ENCODE measurements around the gene SLC45A3. TPM values are rescaled to one million over a fixed set of nuclear protein-coding genes. Genes with fewer than 3 reads are reported as not detected.

Gene SLC45A3
- total RNA-seq, 4 donors from 2014 or later, result 0.84 to 1.3 (median 1.1) TPM

GRCh38 chr1:205719015-205719414, 38.7 kb upstream of the SLC45A3 start:
- H3K9me3 ChIP-seq, result no peaks in the 10 kb centered on the region
- no peaks in the 10 kb centered on the region for H3K27me3 ChIP-seq
- peaks cover 0 to 4% (median 0%) of the 10 kb centered on the region in 3 donors for H3K4me1 ChIP-seq
- no peak overlapping the region for H3K4me3 ChIP-seq
- 61 to 66% methylated on average over 3 of the region's 3 CpGs for WGBS, 2 donors (ENCODE audit: low coverage in 1 of 2)
- H3K36me3 ChIP-seq, result peaks cover 16 to 93% of the 10 kb centered on the region in 2 donors
- no peak overlapping the region for H3K27ac ChIP-seq
- no peak for ATAC-seq
- TF ChIP-seq POLR2AphosphoS5 (IDR thresholded peaks at IDR 0.05), result no peak
- TF ChIP-seq EP300 (IDR thresholded peaks at IDR 0.05), result no peak
- TF ChIP-seq CTCF (IDR thresholded peaks at IDR 0.05), result no peak
- no peak for TF ChIP-seq POLR2A (IDR thresholded peaks at IDR 0.05)

GRCh38 chr1:205716371-205717132, 36.2 kb upstream of the SLC45A3 start:
- WGBS, 2 donors (ENCODE audit: low coverage in 1 of 2), result 83 to 87% methylated on average over 7 of the region's 7 CpGs
- no peaks in the 10 kb centered on the region for H3K9me3 ChIP-seq
- no peaks in the 10 kb centered on the region for H3K27me3 ChIP-seq
- no peak for ATAC-seq
- H3K4me1 ChIP-seq, result peaks cover 0 to 19% (median 0%) of the 10 kb centered on the region in 3 donors
- TF ChIP-seq POLR2AphosphoS5 (IDR thresholded peaks at IDR 0.05) (no peak), CTCF (IDR thresholded peaks at IDR 0.05) (no peak), POLR2A (IDR thresholded peaks at IDR 0.05) (no peak), EP300 (IDR thresholded peaks at IDR 0.05) (no peak)
- H3K36me3 ChIP-seq, result peaks cover 16 to 68% of the 10 kb centered on the region in 2 donors
- no peak overlapping the region for H3K4me3 ChIP-seq
- no peak overlapping the region for H3K27ac ChIP-seq

GRCh38 chr1:205715628-205716027, 35.3 kb upstream of the SLC45A3 start:
- Histone ChIP-seq H3K36me3 (peaks cover 16 to 59% of the 10 kb centered on the region in 2 donors), H3K9me3 (no peaks in the 10 kb centered on the region), H3K4me1 (peaks cover 0 to 25% (median 4%) of the 10 kb centered on the region in 3 donors), H3K4me3 (no peak overlapping the region), H3K27ac (no peak overlapping the region), H3K27me3 (no peaks in the 10 kb centered on the region)
- WGBS, 2 donors (ENCODE audit: low coverage in 1 of 2), result 57 to 63% methylated on average over 3 to 5 of the region's 5 CpGs
- TF ChIP-seq CTCF (IDR thresholded peaks at IDR 0.05), result no peak
- ATAC-seq, result no peak

- Histone ChIP-seq H3K36me3 (peaks cover 12 to 51% of the 10 kb centered on the region in 2 donors), H3K9me3 (no peaks in the 10 kb centered on the region), H3K4me3 (no peak overlapping the region), H3K27ac (peak overlapping the region in 1 of 4 donors; percentile 15), H3K4me1 (peaks cover 0 to 27% (median 4%) of the 10 kb centered on the region in 3 donors), H3K27me3 (no peaks in the 10 kb centered on the region)
- 73 to 85% methylated on average over 4 of the region's 4 CpGs for WGBS, 2 donors (ENCODE audit: low coverage in 1 of 2)
- TF ChIP-seq EP300 (IDR thresholded peaks at IDR 0.05) (no peak), POLR2A (IDR thresholded peaks at IDR 0.05) (no peak), CTCF (IDR thresholded peaks at IDR 0.05) (no peak), POLR2AphosphoS5 (IDR thresholded peaks at IDR 0.05) (no peak)
- no peak for ATAC-seq
Observed at GRCh38 chr1:205714906-205715246, 34.6 kb upstream of the SLC45A3 start.
